Liver (tissue), 9 donors: ENCODE results near the gene BHLHE40. TPM values are rescaled to one million over a fixed set of nuclear protein-coding genes. Genes with fewer than 3 reads are reported as not detected.

Source experiments
- DNase-seq: peaks from one replicate; pipeline ENCODE4 v3.0.0-alpha.2; 2017; ENCODE audit warnings: low spot score
- H3K27ac ChIP-seq, 2 donors: one replicate each; pipeline ENCODE4 v1.7.0; 2013; ENCODE audit warnings: inconsistent platforms in 2 of 2, low read length in 2 of 2, control low read depth in 1 of 2, low read depth in 1 of 2, mild to moderate bottlenecking in 1 of 2
- H3K27me3 ChIP-seq, 4 donors: one replicate each; pipeline versions ENCODE4 v1.6.1 to v1.7.0; 2013; ENCODE audit warnings: low read length in 3 of 4, inconsistent platforms in 1 of 4, mild to moderate bottlenecking in 1 of 4, moderate library complexity in 1 of 4; ENCODE audit not compliant: control insufficient read depth in 4 of 4, insufficient read depth in 4 of 4
- H3K36me3 ChIP-seq, 4 donors: one replicate each; pipeline versions ENCODE4 v1.6.1 to v1.7.0; 2013; ENCODE audit warnings: low read length in 3 of 4, mild to moderate bottlenecking in 3 of 4, low read depth in 1 of 4, moderate library complexity in 1 of 4; ENCODE audit not compliant: control insufficient read depth in 4 of 4, insufficient read depth in 3 of 4
- H3K4me1 ChIP-seq, 4 donors: one replicate each; pipeline versions ENCODE4 v1.6.1 to v1.7.0; 2013; ENCODE audit warnings: low read length in 3 of 4, mild to moderate bottlenecking in 3 of 4, moderate library complexity in 1 of 4; ENCODE audit not compliant: control insufficient read depth in 4 of 4, insufficient read depth in 4 of 4
- H3K4me3 ChIP-seq, 3 donors: one replicate each; pipeline versions ENCODE4 v1.6.1 to v1.7.0; 2013; ENCODE audit warnings: low read length in 3 of 3, control low read depth in 1 of 3, low read depth in 1 of 3, mild to moderate bottlenecking in 1 of 3
- H3K9ac ChIP-seq, 2 donors: one replicate each; pipeline ENCODE4 v1.7.0; 2013; ENCODE audit warnings: low read length in 2 of 2, mild to moderate bottlenecking in 2 of 2, moderate library complexity in 2 of 2, control low read depth in 1 of 2, low read depth in 1 of 2
- H3K9me3 ChIP-seq, 4 donors: one replicate each; pipeline versions ENCODE4 v1.6.1 to v1.7.0; 2013; ENCODE audit warnings: low read length in 3 of 4; ENCODE audit not compliant: control insufficient read depth in 4 of 4
- ATF3 ChIP-seq: IDR thresholded peaks from 2 replicates; pipeline ENCODE4 v1.6.1; 2016; ENCODE audit warnings: antibody characterized with exemption
- EGR1 ChIP-seq, 2 donors: IDR thresholded peaks; 2 replicates each; pipeline ENCODE4 v1.6.1; 2016 to 2018; ENCODE audit warnings: antibody characterized with exemption in 2 of 2, low read depth in 2 of 2
- FOXA1 ChIP-seq: IDR thresholded peaks from 2 replicates; pipeline ENCODE4 v1.6.1; 2016; ENCODE audit warnings: antibody characterized with exemption
- FOXA2 ChIP-seq: IDR thresholded peaks from 2 replicates; pipeline ENCODE4 v1.6.1; 2016; ENCODE audit warnings: antibody characterized with exemption
- GABPA ChIP-seq, 2 donors: IDR thresholded peaks in 1 of 2; conservative IDR thresholded peaks in 1 of 2; 2 replicates each; pipeline ENCODE4 v1.6.1; 2016; ENCODE audit warnings: antibody characterized with exemption in 2 of 2, mild to moderate bottlenecking in 1 of 2, moderate library complexity in 1 of 2
- HNF4A ChIP-seq, 2 donors: conservative IDR thresholded peaks; 2 replicates each; pipeline ENCODE4 v1.6.1; 2016; ENCODE audit warnings: antibody characterized with exemption in 2 of 2, mild to moderate bottlenecking in 2 of 2
- HNF4G ChIP-seq: IDR thresholded peaks from 2 replicates; pipeline ENCODE4 v1.6.1; 2016; ENCODE audit warnings: antibody characterized with exemption
- JUND ChIP-seq, 2 donors: IDR thresholded peaks; 2 replicates each; pipeline ENCODE4 v1.6.1; 2016; ENCODE audit warnings: antibody characterized with exemption in 2 of 2
- NR2F2 ChIP-seq: IDR thresholded peaks from 2 replicates; pipeline ENCODE4 v1.6.1; 2016; ENCODE audit warnings: antibody characterized with exemption
- RAD21 ChIP-seq, 2 donors: IDR thresholded peaks; 2 replicates each; pipeline ENCODE4 v1.6.1; 2016; ENCODE audit warnings: antibody characterized with exemption in 2 of 2, mild to moderate bottlenecking in 2 of 2
- RXRA ChIP-seq, 2 donors: IDR thresholded peaks; 2 replicates each; pipeline ENCODE4 v1.6.1; 2017 to 2018; ENCODE audit warnings: antibody characterized with exemption in 2 of 2, mild to moderate bottlenecking in 1 of 2
- SP1 ChIP-seq: IDR thresholded peaks from 2 replicates; pipeline ENCODE4 v1.6.1; 2018; ENCODE audit warnings: antibody characterized with exemption, mild to moderate bottlenecking
- TAF1 ChIP-seq: conservative IDR thresholded peaks from 2 replicates; pipeline ENCODE4 v1.6.1; 2016; ENCODE audit warnings: antibody characterized with exemption, mild to moderate bottlenecking
- YY1 ChIP-seq: IDR thresholded peaks from 2 replicates; pipeline ENCODE4 v1.6.1; 2016; ENCODE audit warnings: antibody characterized with exemption, mild to moderate bottlenecking
- WGBS: extraction: QIAGEN DNeasy Blood & Tissue Kit; methylation state at CpG from one replicate; pipeline ENCODE4 v1.1.7; 2013; 5-methylcytosine and 5-hydroxymethylcytosine counted together
- polyA plus RNA-seq, 2 donors: library from polyadenylated mRNA; stranded (reverse) in 1 of 2; unstranded in 1 of 2; fragments of 200-250 nt in 1 of 2; fragments of >200 nt in 1 of 2; fragmentation: Nextera tagmentation in 1 of 2; extraction: Ambion mirVana in 1 of 2; gene quantifications; one replicate each; pipeline versions ENCODE4 v1.2.1 to v1.2.3, GENCODE V29; 2013 to 2015
- total RNA-seq, 2 donors: library from RNA; depleted of rRNA; stranded (reverse); fragments of >200 nt; gene quantifications; one replicate each; pipeline ENCODE4 v1.2.3, GENCODE V29; 2014
- TF ChIP-seq, protein P1 (sequence below): IDR thresholded peaks from 2 replicates; pipeline ENCODE4 v1.6.1; 2016; ENCODE audit warnings: antibody characterized with exemption, mild to moderate bottlenecking
- TF ChIP-seq, protein P2 (sequence below): IDR thresholded peaks from 2 replicates; pipeline ENCODE4 v1.6.1; 2016; ENCODE audit warnings: antibody characterized with exemption
- TF ChIP-seq, protein P3 (sequence below): fragments of 150-350 bp; IDR thresholded peaks from 2 replicates; pipeline ENCODE4 v1.5.1; 2017; ENCODE audit warnings: improper control_type of control experiment, low read depth, low read length; ENCODE audit not compliant: missing input control
- TF ChIP-seq, protein P4 (sequence below): IDR thresholded peaks from 2 replicates; pipeline ENCODE4 v1.6.1; 2016; ENCODE audit warnings: antibody characterized with exemption
- donor health status: healthy.
- donor health status: healthy.
- donor health status: healthy.
- donor health status: healthy.
- donor health status: healthy.

Gene BHLHE40
- total and polyA plus RNA-seq, 4 donors: 8.2 to 28.4 (median 18.0) TPM

GRCh38 chr3:4985330-4986174, 6.3 kb downstream of the BHLHE40 start:
- Histone ChIP-seq H3K9me3 (no peaks in the 10 kb centered on the region), H3K27me3 (no peaks in the 10 kb centered on the region), H3K4me1 (peaks cover 2 to 29% (median 16%) of the 10 kb centered on the region in 4 donors), H3K4me3 (no peak overlapping the region), H3K27ac (peak overlapping the region; percentile 93 to 95), H3K36me3 (peaks cover 0 to 19% (median 8%) of the 10 kb centered on the region in 4 donors), H3K9ac (peak overlapping the region in 1 of 2 donors; percentile 74)
- TF ChIP-seq GABPA (IDR thresholded peaks at IDR 0.05 in 1 of 2, conservative IDR thresholded peaks at IDR 0.05 in 1 of 2) (no peak), JUND (IDR thresholded peaks at IDR 0.05) (peak in 1 of 2 donors; percentile 42), FOXA1 (no peak), RXRA (IDR thresholded peaks at IDR 0.05) (peak in 1 of 2 donors; percentile 57), SP1 (no peak), ATF3 (no peak), NR2F2 (peak; percentile 22), RAD21 (IDR thresholded peaks at IDR 0.05) (peak; percentile 4 to 35), FOXA2 (no peak), TAF1 (no peak), EGR1 (IDR thresholded peaks at IDR 0.05; ENCODE audit: low read depth in 2 of 2) (no peak), HNF4G (no peak), HNF4A (conservative IDR thresholded peaks at IDR 0.05) (peak in 1 of 2 donors; percentile 29), YY1 (no peak)
- TF ChIP-seq, protein P1, sequence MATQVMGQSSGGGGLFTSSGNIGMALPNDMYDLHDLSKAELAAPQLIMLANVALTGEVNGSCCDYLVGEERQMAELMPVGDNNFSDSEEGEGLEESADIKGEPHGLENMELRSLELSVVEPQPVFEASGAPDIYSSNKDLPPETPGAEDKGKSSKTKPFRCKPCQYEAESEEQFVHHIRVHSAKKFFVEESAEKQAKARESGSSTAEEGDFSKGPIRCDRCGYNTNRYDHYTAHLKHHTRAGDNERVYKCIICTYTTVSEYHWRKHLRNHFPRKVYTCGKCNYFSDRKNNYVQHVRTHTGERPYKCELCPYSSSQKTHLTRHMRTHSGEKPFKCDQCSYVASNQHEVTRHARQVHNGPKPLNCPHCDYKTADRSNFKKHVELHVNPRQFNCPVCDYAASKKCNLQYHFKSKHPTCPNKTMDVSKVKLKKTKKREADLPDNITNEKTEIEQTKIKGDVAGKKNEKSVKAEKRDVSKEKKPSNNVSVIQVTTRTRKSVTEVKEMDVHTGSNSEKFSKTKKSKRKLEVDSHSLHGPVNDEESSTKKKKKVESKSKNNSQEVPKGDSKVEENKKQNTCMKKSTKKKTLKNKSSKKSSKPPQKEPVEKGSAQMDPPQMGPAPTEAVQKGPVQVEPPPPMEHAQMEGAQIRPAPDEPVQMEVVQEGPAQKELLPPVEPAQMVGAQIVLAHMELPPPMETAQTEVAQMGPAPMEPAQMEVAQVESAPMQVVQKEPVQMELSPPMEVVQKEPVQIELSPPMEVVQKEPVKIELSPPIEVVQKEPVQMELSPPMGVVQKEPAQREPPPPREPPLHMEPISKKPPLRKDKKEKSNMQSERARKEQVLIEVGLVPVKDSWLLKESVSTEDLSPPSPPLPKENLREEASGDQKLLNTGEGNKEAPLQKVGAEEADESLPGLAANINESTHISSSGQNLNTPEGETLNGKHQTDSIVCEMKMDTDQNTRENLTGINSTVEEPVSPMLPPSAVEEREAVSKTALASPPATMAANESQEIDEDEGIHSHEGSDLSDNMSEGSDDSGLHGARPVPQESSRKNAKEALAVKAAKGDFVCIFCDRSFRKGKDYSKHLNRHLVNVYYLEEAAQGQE: no peak
- TF ChIP-seq, protein P2, sequence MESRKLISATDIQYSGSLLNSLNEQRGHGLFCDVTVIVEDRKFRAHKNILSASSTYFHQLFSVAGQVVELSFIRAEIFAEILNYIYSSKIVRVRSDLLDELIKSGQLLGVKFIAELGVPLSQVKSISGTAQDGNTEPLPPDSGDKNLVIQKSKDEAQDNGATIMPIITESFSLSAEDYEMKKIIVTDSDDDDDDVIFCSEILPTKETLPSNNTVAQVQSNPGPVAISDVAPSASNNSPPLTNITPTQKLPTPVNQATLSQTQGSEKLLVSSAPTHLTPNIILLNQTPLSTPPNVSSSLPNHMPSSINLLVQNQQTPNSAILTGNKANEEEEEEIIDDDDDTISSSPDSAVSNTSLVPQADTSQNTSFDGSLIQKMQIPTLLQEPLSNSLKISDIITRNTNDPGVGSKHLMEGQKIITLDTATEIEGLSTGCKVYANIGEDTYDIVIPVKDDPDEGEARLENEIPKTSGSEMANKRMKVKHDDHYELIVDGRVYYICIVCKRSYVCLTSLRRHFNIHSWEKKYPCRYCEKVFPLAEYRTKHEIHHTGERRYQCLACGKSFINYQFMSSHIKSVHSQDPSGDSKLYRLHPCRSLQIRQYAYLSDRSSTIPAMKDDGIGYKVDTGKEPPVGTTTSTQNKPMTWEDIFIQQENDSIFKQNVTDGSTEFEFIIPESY: no peak
- TF ChIP-seq, protein P3, sequence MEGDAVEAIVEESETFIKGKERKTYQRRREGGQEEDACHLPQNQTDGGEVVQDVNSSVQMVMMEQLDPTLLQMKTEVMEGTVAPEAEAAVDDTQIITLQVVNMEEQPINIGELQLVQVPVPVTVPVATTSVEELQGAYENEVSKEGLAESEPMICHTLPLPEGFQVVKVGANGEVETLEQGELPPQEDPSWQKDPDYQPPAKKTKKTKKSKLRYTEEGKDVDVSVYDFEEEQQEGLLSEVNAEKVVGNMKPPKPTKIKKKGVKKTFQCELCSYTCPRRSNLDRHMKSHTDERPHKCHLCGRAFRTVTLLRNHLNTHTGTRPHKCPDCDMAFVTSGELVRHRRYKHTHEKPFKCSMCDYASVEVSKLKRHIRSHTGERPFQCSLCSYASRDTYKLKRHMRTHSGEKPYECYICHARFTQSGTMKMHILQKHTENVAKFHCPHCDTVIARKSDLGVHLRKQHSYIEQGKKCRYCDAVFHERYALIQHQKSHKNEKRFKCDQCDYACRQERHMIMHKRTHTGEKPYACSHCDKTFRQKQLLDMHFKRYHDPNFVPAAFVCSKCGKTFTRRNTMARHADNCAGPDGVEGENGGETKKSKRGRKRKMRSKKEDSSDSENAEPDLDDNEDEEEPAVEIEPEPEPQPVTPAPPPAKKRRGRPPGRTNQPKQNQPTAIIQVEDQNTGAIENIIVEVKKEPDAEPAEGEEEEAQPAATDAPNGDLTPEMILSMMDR: no peak
- TF ChIP-seq, protein P4, sequence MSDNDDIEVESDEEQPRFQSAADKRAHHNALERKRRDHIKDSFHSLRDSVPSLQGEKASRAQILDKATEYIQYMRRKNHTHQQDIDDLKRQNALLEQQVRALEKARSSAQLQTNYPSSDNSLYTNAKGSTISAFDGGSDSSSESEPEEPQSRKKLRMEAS: peak; percentile 12
- DNase-seq: no peak
- 45% methylated on average over 10 of the region's 10 CpGs for WGBS
